GM21367 (cell line): ENCODE data around the gene BRD4.

Experiments used
- ATAC-seq: cut with Tn5 transposase; IDR thresholded peaks from one replicate; pipeline ENCODE4 v1.9.1; 2021; ENCODE audit not compliant: unreplicated experiment

The BRD4 gene

DNA sequence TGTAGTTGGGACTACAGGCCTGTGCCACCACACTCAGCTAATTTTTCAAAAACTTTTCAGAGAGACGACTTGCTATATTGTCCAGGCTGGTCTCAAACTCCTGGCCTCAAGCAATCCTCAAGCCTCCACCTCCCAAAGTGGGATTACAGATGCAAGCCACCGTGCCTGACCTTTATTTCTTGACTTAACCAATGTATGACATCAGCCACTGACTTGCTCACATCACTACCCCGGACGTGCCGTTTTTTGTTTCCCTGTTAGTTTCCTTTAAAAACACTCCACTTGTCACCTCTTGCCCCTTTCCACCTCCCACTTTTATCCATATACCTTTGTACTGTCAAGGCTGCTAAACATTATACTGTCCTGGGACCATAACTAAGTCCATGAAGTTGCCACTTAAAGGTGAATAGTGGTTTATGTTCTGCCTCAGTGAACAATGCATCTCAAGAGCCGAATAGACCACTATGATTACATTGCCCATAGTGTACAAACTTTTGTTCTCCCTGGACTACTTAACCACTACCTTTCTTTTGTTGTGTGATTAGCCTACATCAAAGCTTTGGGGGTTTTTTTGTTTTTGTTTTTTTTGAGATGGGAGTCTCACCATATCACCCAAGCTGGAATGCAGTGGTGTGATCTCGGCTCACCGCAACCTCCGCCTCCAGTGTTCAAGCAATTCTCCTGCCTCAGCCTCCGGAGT is 97.8 kb downstream of the BRD4 start:
- ATAC-seq: no peak

DNA sequence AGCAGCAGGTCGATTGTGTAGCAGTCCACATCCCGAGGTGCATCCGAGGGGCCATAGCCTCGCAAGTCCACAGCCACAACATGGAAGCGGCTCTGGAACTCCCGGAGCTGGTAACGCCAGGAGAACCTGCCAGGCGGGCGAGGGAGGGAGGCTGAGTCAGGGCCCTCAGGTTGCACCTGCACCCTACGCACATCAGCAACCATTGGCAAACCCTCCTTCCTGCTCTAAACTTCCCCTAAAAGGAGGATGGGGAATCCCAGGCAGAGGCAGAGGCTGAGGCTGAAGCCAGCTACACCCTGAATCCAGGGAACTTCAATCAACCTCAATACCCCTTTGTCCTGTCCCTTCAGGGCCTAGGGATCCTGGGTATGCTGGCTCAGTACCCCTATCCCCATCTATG is 101.1 kb downstream of the BRD4 start:
- no peak for ATAC-seq

DNA sequence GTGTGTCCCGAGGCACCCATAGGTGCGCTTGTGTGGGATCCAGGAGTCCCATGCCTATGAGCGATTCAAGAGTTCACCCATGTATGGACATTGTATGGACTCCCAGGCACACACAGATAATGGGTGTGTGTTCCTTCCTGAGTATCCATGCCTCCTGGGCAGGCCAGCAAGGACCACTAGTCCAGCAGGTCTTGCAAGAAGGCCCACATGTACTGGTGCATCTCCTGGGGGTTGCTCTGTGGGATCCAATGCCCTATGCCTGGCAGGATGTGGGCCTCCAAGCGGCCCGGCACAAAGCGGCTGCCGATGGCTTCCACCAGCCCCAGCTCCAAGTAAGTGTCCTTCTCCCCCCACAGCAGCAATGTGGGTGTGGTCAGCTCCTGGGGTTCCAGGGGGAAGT is 105.1 kb downstream of the BRD4 start:
- ATAC-seq: no peak

DNA sequence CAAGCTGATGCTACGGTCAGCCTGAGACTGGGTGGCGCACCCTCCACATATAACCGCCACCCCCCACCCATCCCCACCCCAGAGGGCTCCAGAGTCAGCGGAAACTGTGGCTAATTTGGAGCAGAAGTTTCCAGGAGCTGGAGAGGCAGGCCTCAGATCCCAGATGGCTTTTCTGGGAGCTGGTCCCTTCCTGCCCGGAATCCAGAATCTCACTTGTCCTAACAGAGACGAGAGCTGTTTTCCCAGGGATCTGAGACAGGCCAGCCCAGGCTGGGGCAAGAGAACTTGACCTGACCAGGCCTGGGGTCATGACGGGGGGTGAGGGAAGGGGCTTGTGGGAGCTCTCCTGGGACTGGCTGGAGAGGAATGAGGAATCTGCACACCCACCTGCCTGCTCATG is 106.6 kb downstream of the BRD4 start:
- no peak for ATAC-seq

DNA sequence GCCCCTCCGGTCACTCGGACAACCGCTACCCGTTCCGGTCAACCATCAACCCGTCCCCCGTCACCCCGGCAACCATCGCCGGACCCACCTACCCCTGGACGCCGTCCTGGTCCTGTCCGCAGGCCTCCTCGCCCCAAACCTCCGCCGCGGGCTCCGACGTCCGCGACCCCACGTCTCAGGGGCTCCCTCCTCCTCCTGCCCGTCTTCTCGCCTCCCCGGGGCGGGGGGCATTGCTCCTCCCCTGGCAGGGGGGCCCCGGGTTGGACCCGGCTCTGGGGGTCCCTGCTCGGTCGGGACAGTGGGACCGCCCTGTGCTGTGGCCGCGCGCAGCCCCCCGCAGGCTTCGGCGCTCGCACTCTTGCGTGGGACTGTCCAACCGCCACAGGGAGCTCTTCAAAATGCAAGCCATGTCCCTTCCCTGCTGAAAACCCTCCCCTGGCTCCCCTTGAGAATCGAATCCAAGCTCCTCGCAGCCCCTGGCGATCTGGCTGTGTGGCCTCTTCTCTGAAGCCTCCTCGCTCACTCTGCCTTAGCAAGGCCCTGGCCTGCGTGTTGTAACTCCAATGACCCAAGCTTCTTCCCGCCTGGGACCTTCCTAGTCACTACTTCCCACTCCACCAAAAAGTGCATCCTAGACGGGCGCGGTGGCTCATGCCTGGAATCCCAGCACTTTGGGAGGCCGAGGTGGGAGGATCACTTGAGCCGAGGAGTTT is 108.5 kb downstream of the BRD4 start:
- no peak for ATAC-seq

DNA sequence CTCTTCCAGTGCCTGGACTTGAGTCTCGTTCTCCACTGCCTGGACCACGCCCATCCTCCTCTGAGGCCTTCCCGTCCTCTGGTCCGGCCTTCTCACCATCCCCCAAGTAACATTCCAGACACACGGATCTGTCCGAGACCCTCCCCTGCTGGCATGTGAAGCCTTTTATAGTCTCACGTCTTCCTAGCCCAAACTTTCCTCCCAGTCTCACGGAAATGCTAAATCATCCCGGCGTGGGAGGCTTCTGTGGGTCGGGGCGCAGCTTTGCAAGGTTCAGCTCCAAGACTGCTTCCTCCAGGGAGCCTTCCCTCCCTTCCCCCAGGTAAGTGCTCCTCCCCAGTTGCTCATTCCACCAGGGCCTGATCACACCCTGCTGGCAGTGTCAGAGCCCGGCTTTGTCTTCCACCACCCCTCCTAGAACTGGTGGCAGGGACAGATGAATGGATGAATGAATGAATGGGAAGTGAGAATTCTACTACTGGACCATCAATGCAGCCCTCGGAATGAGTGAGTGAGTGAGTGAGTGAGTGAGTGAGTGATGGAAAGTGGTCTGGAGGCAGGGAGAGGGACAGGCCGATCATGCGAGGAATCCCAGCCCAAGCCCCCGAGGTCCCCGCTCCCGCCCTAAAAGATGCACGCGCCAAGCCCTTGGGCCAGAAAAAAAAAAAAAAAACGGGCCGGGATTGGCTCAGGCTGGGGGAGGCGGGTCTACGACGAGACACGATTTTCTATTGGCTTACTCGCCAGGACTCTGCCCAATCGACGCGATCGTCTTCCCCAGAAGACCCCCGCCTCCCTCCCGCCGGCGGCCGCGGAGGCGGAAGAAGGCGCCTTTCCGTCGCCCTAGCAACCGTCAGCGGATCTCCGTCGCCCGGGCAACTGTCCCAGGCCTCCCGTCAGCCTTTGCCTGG is 109.3 kb downstream of the BRD4 start:
- no peak for ATAC-seq

- ATAC-seq: no peak
Observed at GRCh38 chr19:15220833-15221232, 111.5 kb downstream of the BRD4 start.

GRCh38 chr19:15218501-15218900 is 113.8 kb downstream of the BRD4 start:
- ATAC-seq: no peak

DNA sequence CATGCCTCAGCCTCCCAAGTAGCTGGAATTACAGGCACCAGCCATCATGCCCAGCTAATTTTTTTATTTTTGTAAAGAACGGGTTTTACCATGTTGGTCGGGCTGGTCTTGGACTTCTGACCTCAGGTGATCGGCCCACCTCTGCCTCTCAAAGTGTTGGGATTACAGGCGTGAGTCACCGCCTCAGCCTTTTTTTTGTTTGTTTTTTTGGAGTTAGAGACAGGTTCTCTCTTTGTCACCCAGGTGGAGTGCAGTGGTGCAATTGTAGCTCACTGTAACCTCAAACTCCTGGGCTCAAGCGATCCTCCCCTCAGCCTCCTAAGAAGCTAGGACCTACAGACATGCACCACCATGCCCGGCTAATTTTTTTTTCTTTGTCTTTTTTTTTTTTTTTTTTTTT is 116.0 kb downstream of the BRD4 start:
- ATAC-seq: no peak

DNA sequence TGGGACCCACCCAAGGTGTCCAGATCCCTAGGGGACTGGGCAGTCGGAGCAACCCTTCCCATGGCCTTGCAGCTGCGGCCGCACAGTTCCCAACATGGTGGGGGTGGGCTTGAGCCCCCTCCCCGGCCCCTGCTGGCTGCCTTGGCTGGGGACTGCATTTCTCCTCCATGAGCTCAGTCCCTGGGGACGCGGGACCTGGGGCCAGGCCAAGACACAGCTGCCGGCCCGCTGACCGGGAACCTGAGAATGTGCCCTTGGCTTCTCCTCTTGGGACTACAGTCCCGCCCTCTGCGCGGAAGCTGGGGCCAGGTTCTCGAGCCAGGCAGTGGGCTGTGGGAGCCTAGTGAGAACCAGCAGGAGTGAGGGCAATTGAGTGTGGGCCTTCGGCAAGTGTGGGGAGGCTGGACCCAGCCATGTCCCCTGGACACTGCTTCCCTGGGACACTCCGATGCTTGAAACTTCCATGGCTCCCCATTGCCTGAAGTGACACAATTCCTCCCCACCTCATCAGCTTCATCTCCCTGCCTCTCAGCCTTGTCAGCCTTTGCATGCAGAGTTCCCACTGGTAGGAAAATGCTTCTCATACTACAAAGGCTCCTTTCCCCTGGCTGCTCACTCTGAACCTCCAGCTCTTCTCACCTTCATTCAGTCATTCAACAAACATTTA is 118.5 kb downstream of the BRD4 start:
- no peak for ATAC-seq

GRCh38 chr19:15212711-15213110 is 119.6 kb downstream of the BRD4 start:
- no peak for ATAC-seq

GRCh38 chr19:15210323-15210781 is 122.0 kb downstream of the BRD4 start:
- no peak for ATAC-seq

DNA sequence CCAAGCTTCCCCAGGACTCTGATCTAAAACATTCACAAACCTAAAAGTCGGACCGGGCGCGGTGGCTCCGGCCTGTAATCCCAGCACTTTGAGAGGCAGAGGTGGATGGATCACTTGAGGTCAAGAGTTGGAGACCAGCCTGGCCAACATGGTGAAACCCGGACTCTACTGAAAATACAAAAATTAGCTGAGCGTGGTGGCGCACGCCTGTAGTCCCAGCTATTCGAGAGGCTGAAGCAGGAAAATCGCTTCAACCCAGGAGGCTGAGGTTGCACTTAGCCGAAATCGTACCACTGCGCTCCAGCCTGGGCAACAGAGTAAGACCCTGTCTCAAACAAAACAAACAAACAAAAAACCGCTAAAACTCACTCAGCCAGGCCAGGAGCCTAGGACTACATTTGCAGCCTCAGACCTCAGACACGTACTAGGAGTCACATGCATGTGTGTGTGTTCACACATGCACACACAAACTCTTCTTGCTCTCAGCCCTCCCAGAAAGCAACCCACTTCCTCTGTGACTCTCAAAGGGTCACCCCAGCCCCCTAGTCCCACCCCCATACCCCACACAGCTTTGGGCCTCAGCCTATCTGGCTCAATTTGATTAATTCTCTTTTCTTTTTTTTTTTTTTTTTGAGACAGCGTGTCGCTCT is 130.8 kb downstream of the BRD4 start:
- ATAC-seq: no peak

DNA sequence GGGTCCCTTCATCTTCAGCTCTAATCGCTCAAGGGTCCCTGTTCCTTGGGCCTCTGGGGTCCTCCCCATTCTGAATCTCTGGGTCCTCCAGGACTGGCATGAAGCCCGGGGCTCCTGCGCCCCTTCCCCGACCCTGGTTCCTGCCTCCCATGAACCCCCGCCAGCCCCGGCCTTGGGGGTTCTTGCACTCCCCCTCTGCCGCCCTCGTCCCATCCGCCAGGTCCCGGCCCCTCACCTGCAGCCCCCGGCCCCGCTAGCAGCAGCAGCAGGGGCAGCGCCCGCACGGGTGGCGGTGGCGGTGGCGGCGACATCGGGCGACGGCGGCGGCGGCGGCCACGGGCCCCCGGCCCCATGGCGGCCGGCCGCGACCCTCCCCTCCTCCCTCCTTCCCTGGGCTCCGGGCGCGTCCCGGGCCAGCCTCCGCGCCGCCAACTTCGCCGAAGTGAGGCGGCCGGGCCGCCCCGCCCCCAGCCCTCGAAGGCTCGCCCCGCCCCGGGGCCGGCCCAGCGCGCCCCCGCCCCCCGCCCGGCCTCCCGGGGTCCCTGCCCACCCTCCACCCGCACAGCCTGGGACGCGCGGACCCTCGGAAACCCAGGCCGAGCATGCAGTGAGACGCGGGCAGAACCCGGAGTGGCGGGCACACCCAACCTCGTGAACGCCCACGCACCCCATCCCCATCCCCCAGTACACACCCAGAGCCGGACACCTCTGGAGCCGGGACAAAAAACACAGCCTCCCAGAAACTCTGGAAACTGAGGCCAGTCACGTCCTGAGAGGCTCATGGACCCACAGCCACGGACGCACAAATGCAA is 131.6 kb downstream of the BRD4 start, which contains the start of gene NOTCH3:
Gene NOTCH3, minus strand, starts transcription at position 443 of the 812 bp plus-strand sequence. Its CDS starts 90 bp downstream, at position 353.
- no peak for ATAC-seq

DNA sequence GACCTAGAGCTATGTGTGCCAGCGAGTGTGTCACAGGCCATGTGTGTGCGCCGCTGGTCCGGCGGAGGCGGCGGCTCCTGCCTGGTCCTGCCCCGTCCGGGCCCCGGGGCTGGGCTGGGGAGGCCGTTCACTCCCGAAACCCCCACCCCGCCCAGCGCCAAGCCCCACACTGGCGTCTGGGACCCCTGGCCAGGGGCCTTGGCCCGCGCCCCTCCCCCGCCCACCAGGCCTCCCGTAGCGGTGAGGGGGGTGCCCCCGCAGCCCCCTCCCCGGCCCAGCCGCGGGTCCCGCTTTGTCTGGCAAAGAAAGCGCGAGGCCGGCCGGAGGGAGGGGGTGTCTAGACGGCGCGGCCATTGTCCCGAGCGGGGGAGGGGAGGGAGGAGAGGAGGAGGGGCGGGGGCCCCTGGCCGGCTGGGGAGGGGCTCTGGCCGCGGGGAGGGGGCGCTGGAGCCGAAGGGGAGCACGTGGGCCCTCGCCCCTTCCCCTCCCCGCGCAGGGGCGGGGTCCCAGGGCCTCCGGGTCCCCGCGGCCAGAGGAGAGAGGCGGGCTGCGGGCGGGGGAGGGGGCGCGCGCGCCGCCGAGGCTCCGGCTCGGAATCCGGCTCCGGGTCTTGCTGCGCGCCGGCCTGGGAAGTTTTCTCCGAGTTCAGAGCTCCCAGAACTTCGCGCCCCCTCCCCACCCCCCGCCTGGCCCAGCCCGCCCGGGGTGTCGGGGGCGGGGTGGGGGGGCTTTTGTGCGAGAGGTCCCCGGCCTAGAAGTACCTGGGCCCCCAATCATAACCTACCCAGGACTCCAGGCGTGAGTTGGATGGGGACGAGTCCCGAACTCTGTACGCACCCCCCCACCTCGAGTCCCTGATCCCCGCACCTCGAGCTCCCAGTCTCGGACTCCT is 132.4 kb downstream of the BRD4 start:
- no peak for ATAC-seq

GRCh38 chr19:15198951-15199660 is 133.2 kb downstream of the BRD4 start:
- no peak for ATAC-seq

- no peak for ATAC-seq
Observed at GRCh38 chr19:15197942-15198341, 134.4 kb downstream of the BRD4 start.
